GM06990 (cell line): ENCODE measurements around the gene GAS2L1.

Experiments used
- DNase-seq: peaks from one replicate; pipeline ENCODE4 v3.0.0-alpha.2; 2011; ENCODE audit not compliant: insufficient read length; ENCODE audit errors: extremely low read depth
- H3K27me3 ChIP-seq: replicated peaks from 2 replicates; pipeline ENCODE4 v1.6.0; 2011; ENCODE audit warnings: low read length; ENCODE audit not compliant: control insufficient read depth, insufficient read depth
- H3K36me3 ChIP-seq: 2 replicates; pipeline ENCODE4 v1.5.1; 2011; ENCODE audit warnings: low read length; ENCODE audit not compliant: control insufficient read depth, insufficient read depth
- H3K4me3 ChIP-seq: replicated peaks from 2 replicates; pipeline ENCODE4 v1.5.1; 2011; ENCODE audit warnings: low read depth, mild to moderate bottlenecking, control low read depth, low read length
- CTCF ChIP-seq: IDR thresholded peaks from 2 replicates; pipeline ENCODE4 v1.5.1; 2011; ENCODE audit warnings: low read length, control low read depth, mild to moderate bottlenecking, inconsistent platforms; ENCODE audit not compliant: insufficient read depth, poor library complexity, severe bottlenecking

The GAS2L1 gene

GRCh38 chr22:29260601-29261315 is 45.7 kb upstream of the GAS2L1 start:
- no peak for TF ChIP-seq CTCF

GRCh38 chr22:29263791-29264276 is 42.6 kb upstream of the GAS2L1 start:
- no peak for TF ChIP-seq CTCF
- Histone ChIP-seq H3K36me3 (peaks cover 11% of the 10 kb centered on the region), H3K4me3 (no peak overlapping the region), H3K27me3 (no peaks in the 10 kb centered on the region)
- DNase-seq: no peak

More at GRCh38 chr22:29260601-29261315, 45.7 kb upstream of the GAS2L1 start:
- no peak for DNase-seq
- H3K36me3 ChIP-seq: peaks cover 11% of the 10 kb centered on the region
- H3K27me3 ChIP-seq: no peaks in the 10 kb centered on the region
- no peak overlapping the region for H3K4me3 ChIP-seq

- peaks cover 11% of the 10 kb centered on the region for H3K36me3 ChIP-seq
- H3K27me3 ChIP-seq: no peaks in the 10 kb centered on the region
- TF ChIP-seq CTCF: no peak
- no peak for DNase-seq
- no peak overlapping the region for H3K4me3 ChIP-seq
Observed at GRCh38 chr22:29265305-29265704, 41.1 kb upstream of the GAS2L1 start.

- Histone ChIP-seq H3K4me3 (no peak overlapping the region; the same call in 1 of the 2 replicates), H3K27me3 (no peaks in the 10 kb centered on the region), H3K36me3 (peaks cover 11% of the 10 kb centered on the region)
- no peak for TF ChIP-seq CTCF
- no peak for DNase-seq
Observed at GRCh38 chr22:29265929-29266328, 40.5 kb upstream of the GAS2L1 start.

- peaks cover 11% of the 10 kb centered on the region for H3K36me3 ChIP-seq
- H3K4me3 ChIP-seq: peak overlapping the region; percentile 98
- DNase-seq: no peak
- no peaks in the 10 kb centered on the region for H3K27me3 ChIP-seq
- TF ChIP-seq CTCF: no peak
Observed at GRCh38 chr22:29266564-29267461, 39.6 kb upstream of the GAS2L1 start.
